Calu3 (cell line): ENCODE measurements around the gene FBXO44. TPM values are rescaled to one million over a fixed set of nuclear protein-coding genes. Genes with fewer than 3 reads are reported as not detected.

Source experiments
- BruUV-seq: library from RNA; stranded (reverse); fragments of 400-500 nt; replicated peaks from 2 replicates; lab custom pipeline; 2021; lab: Mats Ljungman, UMichigan
- CTCF ChIA-PET: fragments of 300-600 bp; sonication (Branson Sonifier 250); formaldehyde crosslinking; loops from one replicate; lab custom pipeline; 2022; ENCODE audit warnings: antibody characterized with exemption; lab: Charles Lee
- DNase-seq: peaks from one replicate; pipeline ENCODE4 v3.0.0; 2022
- H3K27ac Mint-ChIP-seq: one replicate; pipeline ENCODE4 v1.8.0; 2022; ENCODE audit warnings: mixed read lengths; ENCODE audit not compliant: unreplicated experiment
- H3K27me3 Mint-ChIP-seq: one replicate; pipeline ENCODE4 v1.8.0; 2022; ENCODE audit warnings: mixed read lengths; ENCODE audit not compliant: unreplicated experiment
- H3K36me3 Mint-ChIP-seq: one replicate; pipeline ENCODE4 v1.8.0; 2022; ENCODE audit warnings: mild to moderate bottlenecking, moderate library complexity, mixed read lengths; ENCODE audit not compliant: insufficient read depth, unreplicated experiment
- H3K4me1 Mint-ChIP-seq: one replicate; pipeline ENCODE4 v1.8.0; 2022; ENCODE audit warnings: mild to moderate bottlenecking, low read depth, mixed read lengths; ENCODE audit not compliant: unreplicated experiment
- H3K4me3 Mint-ChIP-seq: one replicate; pipeline ENCODE4 v1.8.0; 2022; ENCODE audit warnings: mild to moderate bottlenecking, low read depth, moderate library complexity, mixed read lengths; ENCODE audit not compliant: unreplicated experiment
- H3K9me3 Mint-ChIP-seq: one replicate; pipeline ENCODE4 v1.8.0; 2022; ENCODE audit warnings: low read depth, mixed read lengths; ENCODE audit not compliant: unreplicated experiment
- intact Hi-C: fragments of 100-400 bp; cut with micrococcal nuclease; formaldehyde crosslinking; loops from one replicate; pipeline ENCODE4 v1.10.0; 2022; ENCODE audit not compliant: unreplicated experiment
- total RNA-seq: library from RNA; stranded (reverse); gene quantifications from 2 replicates; pipeline ENCODE4 v1.2.3, GENCODE V29; 2022
- TF ChIP-seq, protein P1 (sequence below): fragments of 200-600 bp; IDR thresholded peaks from one replicate; pipeline ENCODE4 v1.8.0; 2022; ENCODE audit warnings: antibody characterized with exemption; ENCODE audit not compliant: unreplicated experiment

Gene FBXO44
- total RNA-seq, 1 experiment from 2014 or later, result 9.8 TPM

DNA sequence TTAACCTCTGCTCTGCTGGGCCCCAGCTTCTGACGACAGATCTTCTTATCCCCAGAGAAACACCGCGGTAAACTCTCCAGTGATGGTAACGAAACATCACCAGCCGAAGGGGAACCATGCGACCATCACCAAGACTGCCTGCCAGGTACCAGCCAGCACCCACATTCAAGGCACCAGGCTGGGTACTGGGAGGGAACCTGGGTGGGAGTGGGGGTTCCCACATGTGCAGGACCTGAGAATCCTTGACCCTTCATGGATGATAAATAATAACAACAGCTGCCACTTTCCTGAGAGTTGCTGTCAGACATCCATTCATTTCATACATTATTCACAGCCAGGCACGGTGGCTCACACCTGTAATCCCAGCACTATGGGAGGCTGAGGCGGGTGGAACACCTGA is 57.6 kb downstream of the FBXO44 start:
- Mint-ChIP-seq H3K4me3 (no peak overlapping the region), H3K27ac (no peak overlapping the region), H3K9me3 (no peaks in the 10 kb centered on the region), H3K4me1 (peaks cover 7% of the 10 kb centered on the region), H3K27me3 (peaks cover 53% of the 10 kb centered on the region), H3K36me3 (no peaks in the 10 kb centered on the region)
- CTCF ChIA-PET, result no interaction called here
- TF ChIP-seq, protein P1, sequence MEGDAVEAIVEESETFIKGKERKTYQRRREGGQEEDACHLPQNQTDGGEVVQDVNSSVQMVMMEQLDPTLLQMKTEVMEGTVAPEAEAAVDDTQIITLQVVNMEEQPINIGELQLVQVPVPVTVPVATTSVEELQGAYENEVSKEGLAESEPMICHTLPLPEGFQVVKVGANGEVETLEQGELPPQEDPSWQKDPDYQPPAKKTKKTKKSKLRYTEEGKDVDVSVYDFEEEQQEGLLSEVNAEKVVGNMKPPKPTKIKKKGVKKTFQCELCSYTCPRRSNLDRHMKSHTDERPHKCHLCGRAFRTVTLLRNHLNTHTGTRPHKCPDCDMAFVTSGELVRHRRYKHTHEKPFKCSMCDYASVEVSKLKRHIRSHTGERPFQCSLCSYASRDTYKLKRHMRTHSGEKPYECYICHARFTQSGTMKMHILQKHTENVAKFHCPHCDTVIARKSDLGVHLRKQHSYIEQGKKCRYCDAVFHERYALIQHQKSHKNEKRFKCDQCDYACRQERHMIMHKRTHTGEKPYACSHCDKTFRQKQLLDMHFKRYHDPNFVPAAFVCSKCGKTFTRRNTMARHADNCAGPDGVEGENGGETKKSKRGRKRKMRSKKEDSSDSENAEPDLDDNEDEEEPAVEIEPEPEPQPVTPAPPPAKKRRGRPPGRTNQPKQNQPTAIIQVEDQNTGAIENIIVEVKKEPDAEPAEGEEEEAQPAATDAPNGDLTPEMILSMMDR, result no peak
- intact Hi-C loops, result no loop called here
- DNase-seq, result no peak
- no TSS peak for BruUV-seq

Other genes starting within 250 kb of the FBXO44 start
- gene DISP3, start 175.7 kb upstream of the FBXO44 start, total RNA-seq, result 0.86 and 1.3 TPM in 2 replicates
- gene FBXO2, start 448 bp upstream of the FBXO44 start, total RNA-seq, result 3.3 and 4.0 TPM in 2 replicates
- gene FBXO6, start 9.3 kb downstream of the FBXO44 start, total RNA-seq, result 3.0 and 3.9 TPM in 2 replicates
- gene MAD2L2, start 26.3 kb downstream of the FBXO44 start, total RNA-seq, result 19.2 and 23.4 TPM in 2 replicates
- gene DRAXIN, start 36.8 kb downstream of the FBXO44 start, total RNA-seq, result not detected in 2 replicates
- 30.4 and 41.2 TPM in 2 replicates for gene AGTRAP, start 81.3 kb downstream of the FBXO44 start, total RNA-seq
- not detected in 2 replicates for gene C1orf167, start 107.3 kb downstream of the FBXO44 start, total RNA-seq
- 16.4 and 21.0 TPM in 2 replicates for gene MTHFR, start 151.1 kb downstream of the FBXO44 start, total RNA-seq
- 17.4 and 23.6 TPM in 2 replicates for gene CLCN6, start 151.3 kb downstream of the FBXO44 start, total RNA-seq
- gene NPPA, start 192.9 kb downstream of the FBXO44 start, total RNA-seq, result not detected in 2 replicates
- gene NPPB, start 204.1 kb downstream of the FBXO44 start, total RNA-seq, result not detected in 2 replicates